SK-N-SH (cell line): ENCODE data around the gene TNIP3. TPM values are rescaled to one million over a fixed set of nuclear protein-coding genes. Genes with fewer than 3 reads are reported as not detected.
A peak's percentile ranks its signal among the peaks of the same experiment; 100 is the strongest.

Experiments
- CTCF ChIA-PET: fragments of 300-600, 350-600 bp; formaldehyde crosslinking; extraction: SDS; loops from one replicate; lab custom pipeline; 2021; lab: Yijun Ruan, JAX
- POLR2A ChIA-PET: fragments of 350-600 bp; sonication (Branson Sonifier 250); formaldehyde crosslinking; extraction: SDS; loops from one replicate; lab custom pipeline; 2020; ENCODE audit warnings: antibody characterized with exemption, inconsistent platforms; lab: Yijun Ruan, JAX
- DNase-seq: peaks from one replicate; pipeline ENCODE4 v3.0.0; 2012
- H2AFZ ChIP-seq: fragments of 200-600 bp; sonication (generic); 2 replicates; pipeline ENCODE4 v1.8.1; 2016; ENCODE audit warnings: antibody characterized with exemption, mild to moderate bottlenecking, low read depth
- H3F3A ChIP-seq: fragments of 200-600 bp; sonication (generic); replicated peaks from 2 replicates; pipeline ENCODE3; 2016; ENCODE audit warnings: antibody characterized with exemption, mild to moderate bottlenecking; ENCODE audit not compliant: insufficient read depth
- H3K27ac ChIP-seq, 2 experiments: fragments of 200-500 bp in 1 of 2; fragments of 200-600 bp in 1 of 2; sonication (Bioruptor generic) in 1 of 2; sonication (generic), shearing (Covaris generic) in 1 of 2; 2 replicates each; pipeline versions ENCODE4 v1.5.1 to v1.6.1; 2014 to 2016; ENCODE audit warnings: low read depth in 2 of 2, inconsistent platforms in 1 of 2, low read length in 1 of 2, mild to moderate bottlenecking in 1 of 2, mixed read lengths in 1 of 2
- H3K27me3 ChIP-seq: fragments of 200-600 bp; sonication (generic), shearing (Covaris generic); 2 replicates; pipeline ENCODE4 v1.6.1; 2016; ENCODE audit warnings: mixed run types; ENCODE audit not compliant: insufficient read depth
- H3K36me3 ChIP-seq, 2 experiments: fragments of 200-500 bp in 1 of 2; fragments of 200-600 bp in 1 of 2; sonication (Bioruptor generic) in 1 of 2; sonication (generic) in 1 of 2; replicated peaks in 1 of 2; 2 replicates each; pipeline versions ENCODE3 to v1.5.1; 2014 to 2016; ENCODE audit warnings: low read length in 1 of 2, mild to moderate bottlenecking in 1 of 2; ENCODE audit not compliant: insufficient read depth in 2 of 2, control insufficient read depth in 1 of 2
- H3K4me1 ChIP-seq, 2 experiments: fragments of 200-500 bp in 1 of 2; fragments of 200-600 bp in 1 of 2; sonication (Bioruptor generic) in 1 of 2; sonication (generic), shearing (Covaris generic) in 1 of 2; 2 replicates each; pipeline versions ENCODE4 v1.5.1 to v1.6.1; 2014 to 2016; ENCODE audit warnings: low read depth in 1 of 2, low read length in 1 of 2, mixed run types in 1 of 2; ENCODE audit not compliant: insufficient read depth in 2 of 2, control insufficient read depth in 1 of 2
- H3K4me2 ChIP-seq: fragments of 200-600 bp; sonication (generic), shearing (Covaris generic); 2 replicates; pipeline ENCODE4 v1.6.1; 2017; ENCODE audit warnings: mixed run types
- H3K4me3 ChIP-seq, 2 experiments: fragments of 200-500 bp in 1 of 2; fragments of 200-600 bp in 1 of 2; sonication (Bioruptor generic) in 1 of 2; sonication (generic), shearing (Covaris generic) in 1 of 2; 2 replicates each; pipeline versions ENCODE4 v1.5.1 to v1.8.1; 2014 to 2016; ENCODE audit warnings: low read depth in 2 of 2, inconsistent platforms in 1 of 2, low read length in 1 of 2, mild to moderate bottlenecking in 1 of 2, mixed read lengths in 1 of 2, moderate library complexity in 1 of 2
- H3K79me2 ChIP-seq: fragments of 200-600 bp; sonication (generic); 2 replicates; pipeline ENCODE4 v1.8.1; 2017; ENCODE audit warnings: mild to moderate bottlenecking; ENCODE audit not compliant: insufficient read depth
- H3K9ac ChIP-seq: fragments of 200-600 bp; sonication (generic); 2 replicates; pipeline ENCODE4 v1.6.1; 2017; ENCODE audit warnings: mixed run types
- H3K9me2 ChIP-seq: fragments of 200-600 bp; sonication (generic); 2 replicates; pipeline ENCODE4 v1.6.1; 2017; ENCODE audit warnings: mixed run types
- H3K9me3 ChIP-seq: fragments of 200-600 bp; sonication (generic); 2 replicates; pipeline ENCODE4 v1.6.1; 2017; ENCODE audit warnings: mixed run types, mild to moderate bottlenecking, moderate library complexity
- H4K20me1 ChIP-seq: fragments of 200-600 bp; sonication (generic); 2 replicates; pipeline ENCODE4 v1.6.1; 2017; ENCODE audit warnings: mild to moderate bottlenecking, mixed run types; ENCODE audit not compliant: insufficient read depth
- CHD2 ChIP-seq: fragments of 150-350 bp; IDR thresholded peaks from 2 replicates; pipeline ENCODE4 v1.6.1; 2018; ENCODE audit warnings: low read length; ENCODE audit not compliant: partially characterized antibody
- ELF1 ChIP-seq: IDR thresholded peaks from 2 replicates; pipeline ENCODE4 v1.4.0; 2012
- EP300 ChIP-seq, 2 experiments: IDR thresholded peaks; 2 replicates each; pipeline versions ENCODE4 v1.4.0 to v1.6.1; 2012; ENCODE audit warnings: borderline replicate concordance in 1 of 2, low read depth in 1 of 2, low read length in 1 of 2
- EZH2phosphoT487 ChIP-seq: fragments of 200-600 bp; sonication (generic); IDR thresholded peaks from 2 replicates; pipeline ENCODE4 v1.6.1; 2017; ENCODE audit warnings: low read depth, mixed run types, mild to moderate bottlenecking, antibody characterized with exemption, moderate library complexity, borderline replicate concordance
- FOSL2 ChIP-seq: IDR thresholded peaks from 2 replicates; pipeline ENCODE4 v1.4.0; 2012; ENCODE audit warnings: low read depth, mild to moderate bottlenecking, moderate library complexity, borderline replicate concordance
- GABPA ChIP-seq: IDR thresholded peaks from 2 replicates; pipeline ENCODE4 v1.4.0; 2012; ENCODE audit warnings: low read depth, mild to moderate bottlenecking
- JUND ChIP-seq: IDR thresholded peaks from 2 replicates; pipeline ENCODE4 v1.4.0; 2012
- MAX ChIP-seq: IDR thresholded peaks from 2 replicates; pipeline ENCODE4 v1.4.0; 2012; ENCODE audit warnings: low read depth
- MXI1 ChIP-seq: IDR thresholded peaks from 2 replicates; pipeline ENCODE4 v1.6.1; 2012; ENCODE audit warnings: mild to moderate bottlenecking, low read depth, low read length, improper control_type of control experiment
- NFIC ChIP-seq: IDR thresholded peaks from 2 replicates; pipeline ENCODE4 v1.4.0; 2012; ENCODE audit warnings: borderline replicate concordance
- PBX3 ChIP-seq: IDR thresholded peaks from 2 replicates; pipeline ENCODE4; 2012
- POLR2AphosphoS5 ChIP-seq: IDR thresholded peaks from 2 replicates; pipeline ENCODE4 v1.6.1; 2012; ENCODE audit warnings: low read depth, low read length
- RFX5 ChIP-seq: IDR thresholded peaks from 2 replicates; pipeline ENCODE4 v1.6.1; 2012; ENCODE audit warnings: mild to moderate bottlenecking, improper control_type of control experiment, low read length
- SMC3 ChIP-seq: IDR thresholded peaks from 2 replicates; pipeline ENCODE4 v1.6.1; 2012; ENCODE audit warnings: low read depth, low read length, improper control_type of control experiment
- TCF12 ChIP-seq: IDR thresholded peaks from 2 replicates; pipeline ENCODE4 v1.4.0; 2012
- TEAD4 ChIP-seq: IDR thresholded peaks from 2 replicates; pipeline ENCODE4 v1.4.0; 2012; ENCODE audit warnings: mild to moderate bottlenecking, borderline replicate concordance; ENCODE audit not compliant: insufficient read depth
- YY1 ChIP-seq: IDR thresholded peaks from 2 replicates; pipeline ENCODE4 v1.4.0; 2012; ENCODE audit warnings: low read depth, mild to moderate bottlenecking
- WGBS: methylation state at CpG from one replicate; pipeline ENCODE4 v1.1.6; 2017; ENCODE audit warnings: low lambda C conversion rate; 5-methylcytosine and 5-hydroxymethylcytosine counted together
- polyA plus RNA-seq, 3 experiments: library from polyadenylated mRNA; depleted of rRNA; stranded (reverse); fragments of >200 nt; gene quantifications; 2 replicates each; pipeline ENCODE4 v1.2.3, GENCODE V29; 2012
- TF ChIP-seq, protein P1 (sequence below): fragments of 150-350 bp; IDR thresholded peaks from 2 replicates; pipeline ENCODE4 v1.6.1; 2016; ENCODE audit warnings: mild to moderate bottlenecking, low read depth, low read length

The TNIP3 gene
- polyA plus RNA-seq, 1 of the 3 experiments (the other 2 are of a cell fraction) = 0.15 TPM

DNA sequence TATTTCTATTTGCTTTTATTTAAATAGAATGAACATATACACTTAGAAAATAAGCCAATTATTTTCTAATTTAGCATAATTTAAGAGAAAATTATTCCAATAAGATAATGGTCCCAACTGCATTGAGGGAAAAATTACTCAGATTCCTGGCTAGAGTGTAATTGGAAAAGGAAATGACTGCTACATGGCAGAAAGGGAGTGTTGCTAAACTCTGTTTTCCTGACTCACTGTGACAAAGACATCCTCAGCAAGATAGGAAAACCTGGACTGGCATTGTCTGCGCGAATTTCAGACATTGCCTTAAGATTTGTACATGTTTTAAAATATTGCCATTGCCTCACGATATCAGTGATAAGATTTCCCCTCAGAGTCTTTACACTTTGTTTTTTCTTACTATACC, 8.2 kb downstream of the TNIP3 start:
- 16% methylated on average over 3 of the region's 3 CpGs for WGBS
- H3K79me2 ChIP-seq = no peaks in the 10 kb centered on the region
- peaks cover 4% of the 10 kb centered on the region for H3F3A ChIP-seq
- peak overlapping the region; percentile 51 to 65; a peak in 3 of 4 replicates for H3K4me3 ChIP-seq
- peaks cover 5 to 9% of the 10 kb centered on the region in 2 experiments; a peak in 2 of 4 replicates for H3K4me1 ChIP-seq
- CTCF ChIA-PET = interaction anchor here (2.8 kb wide), 1 partner anchor 37 kb away, joined by 11 read pairs; no protein-coding TSS in a partner anchor
- H3K9me3 ChIP-seq = no peaks in the 10 kb centered on the region
- peak overlapping the region; percentile 94 for H2AFZ ChIP-seq
- POLR2A ChIA-PET = no interaction called here
- H3K4me2 ChIP-seq = peak overlapping the region; percentile 84
- peak overlapping the region; percentile 29; the same call in 1 of the 2 replicates for H3K9ac ChIP-seq
- H4K20me1 ChIP-seq = no peaks in the 10 kb centered on the region
- 0 out of 2 replicates have a peak, but pooled peaks have one; percentile 11 for TF ChIP-seq NFIC
- TF ChIP-seq TCF12 = 0 out of 2 replicates have a peak, but pooled peaks have one; percentile 35
- TF ChIP-seq, protein P1, sequence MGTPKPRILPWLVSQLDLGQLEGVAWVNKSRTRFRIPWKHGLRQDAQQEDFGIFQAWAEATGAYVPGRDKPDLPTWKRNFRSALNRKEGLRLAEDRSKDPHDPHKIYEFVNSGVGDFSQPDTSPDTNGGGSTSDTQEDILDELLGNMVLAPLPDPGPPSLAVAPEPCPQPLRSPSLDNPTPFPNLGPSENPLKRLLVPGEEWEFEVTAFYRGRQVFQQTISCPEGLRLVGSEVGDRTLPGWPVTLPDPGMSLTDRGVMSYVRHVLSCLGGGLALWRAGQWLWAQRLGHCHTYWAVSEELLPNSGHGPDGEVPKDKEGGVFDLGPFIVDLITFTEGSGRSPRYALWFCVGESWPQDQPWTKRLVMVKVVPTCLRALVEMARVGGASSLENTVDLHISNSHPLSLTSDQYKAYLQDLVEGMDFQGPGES = peak; percentile 13; the same call in 1 of the 2 replicates
- no peak for TF ChIP-seq SMC3
- peak; percentile 34; the same call in 1 of the 2 replicates for TF ChIP-seq GABPA
- 0 out of 2 replicates have a peak, but pooled peaks have one; percentile 15 for TF ChIP-seq YY1
- peak in 1 of 2 experiments; percentile 75; a peak in 2 of 4 replicates for TF ChIP-seq EP300 (IDR thresholded peaks at IDR 0.05; ENCODE audit: borderline replicate concordance in 1 of 2, low read depth in 1 of 2, low read length in 1 of 2)
- TF ChIP-seq ELF1 = peak; percentile 43; the same call in 1 of the 2 replicates
- peak; percentile 45 for TF ChIP-seq PBX3
- TF ChIP-seq CHD2 = no peak
- TF ChIP-seq FOSL2 = peak; percentile 79
- TF ChIP-seq JUND = peak; percentile 86
- TF ChIP-seq RFX5 = no peak
- TF ChIP-seq TEAD4 = peak; percentile 59; the same call in 1 of the 2 replicates
- peak; percentile 31; the same call in 1 of the 2 replicates for TF ChIP-seq MAX
- peak; percentile 45; the same call in 1 of the 2 replicates for TF ChIP-seq POLR2AphosphoS5
- no peak for TF ChIP-seq EZH2phosphoT487
- no peak for TF ChIP-seq MXI1
- H3K9me2 ChIP-seq = peaks cover 5% of the 10 kb centered on the region; the same call in 1 of the 2 replicates
- no peaks in the 10 kb centered on the region for H3K36me3 ChIP-seq
- H3K27ac ChIP-seq = peak overlapping the region in 1 of 2 experiments; percentile 46; a peak in 2 of 4 replicates
- peak; percentile 4 for DNase-seq
- H3K27me3 ChIP-seq = no peaks in the 10 kb centered on the region
